Smooth muscle cell (in vitro differentiated cells): ENCODE results near the gene ELL. TPM values are rescaled to one million over a fixed set of nuclear protein-coding genes. Genes with fewer than 3 reads are reported as not detected.

Experiments used
- DNase-seq: peaks from one replicate; lab custom pipeline; 2025; ENCODE audit not compliant: unreplicated experiment; lab: John Stamatoyannopoulos, UW
- H2AFZ ChIP-seq: fragments of 200-600 bp; sonication (generic); 2 replicates; pipeline ENCODE4 v1.6.0; 2016; ENCODE audit warnings: antibody characterized with exemption, low read depth, mild to moderate bottlenecking
- H3F3A ChIP-seq: fragments of 200-600 bp; sonication (generic); 2 replicates; pipeline ENCODE4 v1.6.0; 2017; ENCODE audit warnings: antibody characterized with exemption, low read depth
- H3K27ac ChIP-seq: fragments of 200-600 bp; sonication (generic); 2 replicates; pipeline ENCODE4 v1.5.1; 2016; ENCODE audit warnings: low read depth, mild to moderate bottlenecking
- H3K27me3 ChIP-seq: fragments of 200-600 bp; sonication (generic); 2 replicates; pipeline ENCODE4 v1.6.1; 2016; ENCODE audit warnings: low read depth, mild to moderate bottlenecking
- H3K36me3 ChIP-seq: fragments of 200-600 bp; sonication (generic); 2 replicates; pipeline ENCODE4 v1.5.1; 2016; ENCODE audit warnings: low read depth
- H3K4me1 ChIP-seq: fragments of 200-600 bp; sonication (generic); 2 replicates; pipeline ENCODE4 v1.5.1; 2016; ENCODE audit warnings: low read depth
- H3K4me2 ChIP-seq: fragments of 200-600 bp; sonication (generic); 2 replicates; pipeline ENCODE4 v1.6.0; 2016; ENCODE audit warnings: mild to moderate bottlenecking
- H3K4me3 ChIP-seq: fragments of 200-600 bp; sonication (generic); 2 replicates; pipeline ENCODE4 v1.5.1; 2016; ENCODE audit warnings: mild to moderate bottlenecking
- H3K79me2 ChIP-seq: fragments of 200-600 bp; sonication (generic); 2 replicates; pipeline ENCODE4 v1.6.0; 2016; ENCODE audit warnings: low read depth, mild to moderate bottlenecking
- H3K9ac ChIP-seq: fragments of 200-600 bp; sonication (generic); 2 replicates; pipeline ENCODE4 v1.6.0; 2016; ENCODE audit warnings: low read depth
- H3K9me3 ChIP-seq: fragments of 200-600 bp; sonication (generic); replicated peaks from 2 replicates; pipeline ENCODE4 v1.5.1; 2016; ENCODE audit warnings: low read depth
- H4K20me1 ChIP-seq: fragments of 200-600 bp; sonication (generic); 2 replicates; pipeline ENCODE4 v1.6.0; 2016; ENCODE audit warnings: low read depth
- WGBS: methylation state at CpG from one replicate; pipeline ENCODE4 v1.1.7; 2016; ENCODE audit warnings: low lambda C conversion rate; 5-methylcytosine and 5-hydroxymethylcytosine counted together
- polyA plus RNA-seq: library from polyadenylated mRNA; unstranded; fragments of >200 nt; fragmentation: Nextera tagmentation; extraction: Ambion mirVana; gene quantifications from 2 replicates; pipeline ENCODE4 v1.2.1, GENCODE V29; 2016
- total RNA-seq: library from RNA; depleted of rRNA; stranded (reverse); fragments of >200 nt; gene quantifications from 2 replicates; pipeline ENCODE4 v1.2.3, GENCODE V29; 2014
- TF ChIP-seq, protein P1 (sequence below): fragments of 200-600 bp; sonication (generic); IDR thresholded peaks from 2 replicates; pipeline ENCODE4 v1.5.1; 2017; ENCODE audit warnings: borderline replicate concordance, mild to moderate bottlenecking, antibody characterized with exemption; ENCODE audit not compliant: insufficient read depth, poor library complexity, severe bottlenecking

ELL gene
- total and polyA plus RNA-seq, 2 experiments from 2014 or later: 12.8 to 15.2 TPM

DNA sequence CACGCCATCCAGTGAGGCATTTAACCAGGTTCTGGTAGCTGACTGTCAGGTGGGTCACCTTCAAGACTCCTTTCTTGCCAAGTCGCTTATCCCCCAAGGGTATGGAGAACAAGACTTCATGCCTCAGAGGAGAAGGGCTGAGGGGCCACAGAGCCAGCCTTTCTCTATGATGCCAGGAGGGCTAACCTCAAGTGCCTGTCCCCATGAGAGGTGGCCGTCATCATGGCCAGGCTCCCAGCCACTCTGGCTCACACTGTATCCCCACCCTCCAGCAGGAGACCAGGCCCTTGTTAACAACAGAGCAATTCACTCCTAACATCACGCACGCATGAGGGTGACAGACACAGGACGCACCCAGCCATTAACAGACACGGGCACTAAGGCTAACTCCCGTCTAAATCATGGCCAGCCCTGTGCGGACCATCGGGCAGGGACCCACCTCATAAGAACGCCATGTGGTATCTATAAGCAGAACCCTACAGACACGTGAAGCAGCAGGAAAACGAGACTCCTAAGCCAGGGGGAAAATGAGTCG lies 45.3 kb downstream of the ELL start:
- no peaks in the 10 kb centered on the region for H3K36me3 ChIP-seq
- 65% methylated on average over 13 of the region's 14 CpGs for WGBS
- H3F3A ChIP-seq: peaks cover 8% of the 10 kb centered on the region
- TF ChIP-seq, protein P1, sequence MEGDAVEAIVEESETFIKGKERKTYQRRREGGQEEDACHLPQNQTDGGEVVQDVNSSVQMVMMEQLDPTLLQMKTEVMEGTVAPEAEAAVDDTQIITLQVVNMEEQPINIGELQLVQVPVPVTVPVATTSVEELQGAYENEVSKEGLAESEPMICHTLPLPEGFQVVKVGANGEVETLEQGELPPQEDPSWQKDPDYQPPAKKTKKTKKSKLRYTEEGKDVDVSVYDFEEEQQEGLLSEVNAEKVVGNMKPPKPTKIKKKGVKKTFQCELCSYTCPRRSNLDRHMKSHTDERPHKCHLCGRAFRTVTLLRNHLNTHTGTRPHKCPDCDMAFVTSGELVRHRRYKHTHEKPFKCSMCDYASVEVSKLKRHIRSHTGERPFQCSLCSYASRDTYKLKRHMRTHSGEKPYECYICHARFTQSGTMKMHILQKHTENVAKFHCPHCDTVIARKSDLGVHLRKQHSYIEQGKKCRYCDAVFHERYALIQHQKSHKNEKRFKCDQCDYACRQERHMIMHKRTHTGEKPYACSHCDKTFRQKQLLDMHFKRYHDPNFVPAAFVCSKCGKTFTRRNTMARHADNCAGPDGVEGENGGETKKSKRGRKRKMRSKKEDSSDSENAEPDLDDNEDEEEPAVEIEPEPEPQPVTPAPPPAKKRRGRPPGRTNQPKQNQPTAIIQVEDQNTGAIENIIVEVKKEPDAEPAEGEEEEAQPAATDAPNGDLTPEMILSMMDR: no peak
- peaks cover 72% of the 10 kb centered on the region for H4K20me1 ChIP-seq
- H3K4me3 ChIP-seq: no peak overlapping the region
- H3K27me3 ChIP-seq: no peaks in the 10 kb centered on the region
- peak overlapping the region; percentile 95 for H3K27ac ChIP-seq
- H3K9ac ChIP-seq: no peak overlapping the region
- H3K79me2 ChIP-seq: peaks cover 70% of the 10 kb centered on the region
- DNase-seq: no peak
- no peaks in the 10 kb centered on the region for H3K9me3 ChIP-seq
- H3K4me2 ChIP-seq: no peak overlapping the region
- H2AFZ ChIP-seq: no peak overlapping the region
- peaks cover 4% of the 10 kb centered on the region for H3K4me1 ChIP-seq

DNA sequence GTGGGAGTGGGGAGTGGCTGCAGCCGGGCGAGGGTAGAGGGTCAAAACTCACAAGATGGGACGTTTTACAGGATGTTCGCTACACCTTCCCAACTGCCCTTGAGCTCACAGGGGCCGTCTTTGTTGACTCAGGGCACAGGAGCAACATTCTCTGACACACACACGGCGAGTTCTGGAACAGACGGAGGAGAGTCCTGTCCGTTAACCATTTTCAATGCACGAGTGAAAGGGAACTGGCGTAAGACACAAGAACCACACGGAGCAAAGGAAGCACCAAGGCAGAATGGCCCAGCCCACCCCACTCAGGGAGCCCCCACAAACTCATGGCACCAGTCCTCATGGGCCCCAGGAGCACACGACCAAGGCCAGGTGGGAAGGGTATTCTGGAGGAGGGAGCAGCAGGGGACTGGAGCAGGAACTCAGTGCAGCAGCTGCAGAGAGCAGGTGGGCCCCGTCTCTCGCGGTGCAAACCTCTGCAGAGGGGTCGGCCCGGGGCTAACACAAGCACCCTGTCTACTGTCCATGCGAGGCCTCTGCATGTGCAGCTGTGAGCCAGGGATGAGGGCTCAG lies 46.0 kb downstream of the ELL start:
- TF ChIP-seq, protein P1: no peak
- WGBS: 95% methylated on average over 19 of the region's 19 CpGs

DNA sequence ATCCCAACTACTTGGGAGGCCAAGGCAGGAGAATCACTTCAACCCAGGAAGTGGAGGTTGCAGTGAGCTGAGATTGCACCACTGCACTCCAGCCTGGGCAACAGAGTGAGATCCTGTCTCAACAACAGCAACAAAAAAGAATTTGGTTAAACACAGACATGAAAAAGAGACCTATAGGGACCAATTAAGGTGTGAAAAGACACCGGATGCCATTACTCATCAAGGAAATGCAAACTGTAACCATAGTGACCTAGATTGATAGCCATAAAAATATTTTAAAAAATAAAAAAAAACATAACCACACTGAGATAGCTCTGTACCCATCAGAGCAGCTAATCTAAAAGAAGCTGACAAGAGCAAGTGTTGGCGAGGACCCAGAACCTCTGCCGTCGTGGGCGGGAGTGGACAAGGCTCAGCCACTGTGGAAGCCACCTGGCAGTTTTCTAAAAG lies 46.8 kb downstream of the ELL start:
- H3K9ac ChIP-seq: no peak overlapping the region
- H3K4me3 ChIP-seq: no peak overlapping the region
- no peak overlapping the region for H3K27ac ChIP-seq
- H3F3A ChIP-seq: peaks cover 15% of the 10 kb centered on the region
- H3K9me3 ChIP-seq: no peaks in the 10 kb centered on the region
- DNase-seq: no peak
- WGBS: 98% methylated on average over 5 of the region's 5 CpGs
- peaks cover 54% of the 10 kb centered on the region for H3K79me2 ChIP-seq
- H2AFZ ChIP-seq: no peak overlapping the region
- H3K4me1 ChIP-seq: peaks cover 1% of the 10 kb centered on the region
- H4K20me1 ChIP-seq: peaks cover 70% of the 10 kb centered on the region
- no peak overlapping the region for H3K4me2 ChIP-seq
- TF ChIP-seq, protein P1: no peak
- H3K27me3 ChIP-seq: no peaks in the 10 kb centered on the region
- no peaks in the 10 kb centered on the region for H3K36me3 ChIP-seq

More for the DNA sequence above, 46.0 kb downstream of the ELL start:
- no peak overlapping the region for H3K27ac ChIP-seq
- H3K27me3 ChIP-seq: no peaks in the 10 kb centered on the region
- DNase-seq: no peak
- no peaks in the 10 kb centered on the region for H3K36me3 ChIP-seq
- no peak overlapping the region for H3K4me3 ChIP-seq
- H3K9ac ChIP-seq: no peak overlapping the region
- no peak overlapping the region for H2AFZ ChIP-seq
- no peak overlapping the region for H3K4me2 ChIP-seq
- H4K20me1 ChIP-seq: peaks cover 69% of the 10 kb centered on the region
- peaks cover 11% of the 10 kb centered on the region for H3F3A ChIP-seq
- H3K79me2 ChIP-seq: peaks cover 63% of the 10 kb centered on the region
- no peaks in the 10 kb centered on the region for H3K9me3 ChIP-seq
- peaks cover 4% of the 10 kb centered on the region for H3K4me1 ChIP-seq

DNA sequence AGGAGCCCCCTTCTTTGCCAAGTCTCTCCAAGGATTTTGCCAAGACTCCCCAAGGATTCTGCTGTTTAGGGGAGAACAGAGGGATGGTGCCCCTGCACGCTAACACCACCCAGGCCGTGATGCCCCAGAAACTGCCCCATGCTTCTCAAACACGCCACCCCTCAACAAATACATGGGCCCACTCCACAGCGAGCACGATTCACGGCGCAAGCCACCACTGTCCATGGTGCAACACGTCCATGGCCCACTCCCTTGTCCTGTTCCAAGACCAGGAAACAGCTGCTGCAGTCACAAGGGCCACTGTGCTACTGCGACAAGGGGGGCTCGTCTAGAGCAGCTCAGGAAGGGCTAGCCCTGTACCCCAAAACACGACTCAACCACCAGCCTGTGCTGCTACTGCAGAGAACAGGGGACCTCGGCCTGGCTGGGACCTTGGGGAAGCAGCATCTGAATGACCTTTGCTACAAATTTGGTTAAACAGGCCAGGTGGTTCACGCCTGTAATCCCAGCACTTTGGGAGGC lies 47.4 kb downstream of the ELL start:
- Histone ChIP-seq H3F3A (peaks cover 15% of the 10 kb centered on the region), H3K79me2 (peaks cover 53% of the 10 kb centered on the region), H3K27ac (no peak overlapping the region), H3K4me3 (no peak overlapping the region), H4K20me1 (peaks cover 71% of the 10 kb centered on the region), H3K4me1 (no peaks in the 10 kb centered on the region), H3K27me3 (no peaks in the 10 kb centered on the region), H3K9ac (no peak overlapping the region), H3K4me2 (no peak overlapping the region), H3K9me3 (no peaks in the 10 kb centered on the region), H3K36me3 (no peaks in the 10 kb centered on the region), H2AFZ (no peak overlapping the region)
- TF ChIP-seq, protein P1: no peak
- 98% methylated on average over 13 of the region's 13 CpGs for WGBS
- DNase-seq: no peak
